ENCODE data around the gene SLC29A3. TPM values are rescaled to one million over a fixed set of nuclear protein-coding genes. Genes with fewer than 3 reads are reported as not detected.

The SLC29A3 gene
- polyA plus RNA-seq, 1 of the 3 experiments (the other 2 are of a cell fraction), result 3.8 TPM

GRCh38 chr10:71370031-71370430 lies 51.0 kb downstream of the SLC29A3 start:
- H2AFZ ChIP-seq (ENCODE audit: low read depth), result no peak overlapping the region
- no peak overlapping the region for H3K4me2 ChIP-seq
- no peak overlapping the region for H3K27ac ChIP-seq (ENCODE audit: low read depth in 2 of 2, low read length in 1 of 2)
- CTCF ChIA-PET, result interaction anchor here (0.9 to 4.3 kb wide), 5 partner anchors 15 to 526 kb away, joined by 3 to 20 read pairs (median 4); partner anchors contain the start of gene SLC29A3
- no peaks in the 10 kb centered on the region; the same call in 1 of the 2 replicates for H3K27me3 ChIP-seq (ENCODE audit: insufficient read depth)
- 83% methylated on average over 3 of the region's 3 CpGs for WGBS (ENCODE audit: low lambda C conversion rate)
- no peaks in the 10 kb centered on the region for H3K4me1 ChIP-seq (ENCODE audit: control insufficient read depth in 1 of 2, insufficient read depth in 2 of 2, low read depth in 1 of 2, low read length in 1 of 2)
- no peak for TF ChIP-seq FOXM1 (IDR thresholded peaks at IDR 0.05; ENCODE audit: low read depth)
- no peaks in the 10 kb centered on the region for H3K9me3 ChIP-seq
- POLR2A ChIA-PET, result interaction anchor here (0.6 kb wide), 1 partner anchor 38 kb away, joined by 3 read pairs; no protein-coding TSS in a partner anchor
- H3K9ac ChIP-seq, result no peak overlapping the region
- no peaks in the 10 kb centered on the region for H3K9me2 ChIP-seq
- H3K4me3 ChIP-seq (ENCODE audit: low read depth in 2 of 2, low read length in 1 of 2), result no peak overlapping the region
- no peaks in the 10 kb centered on the region for H4K20me1 ChIP-seq (ENCODE audit: insufficient read depth)
- H3K79me2 ChIP-seq (ENCODE audit: insufficient read depth), result no peaks in the 10 kb centered on the region
- no peaks in the 10 kb centered on the region for H3F3A ChIP-seq (replicated peaks; ENCODE audit: insufficient read depth)
- no peak for DNase-seq
- no peaks in the 10 kb centered on the region for H3K36me3 ChIP-seq (replicated peaks in 1 of 2; ENCODE audit: control insufficient read depth in 1 of 2, insufficient read depth in 2 of 2, low read length in 1 of 2)

GRCh38 chr10:71371750-71372166 lies 52.7 kb downstream of the SLC29A3 start:
- Histone ChIP-seq H3K9ac (no peak overlapping the region), H3K9me3 (no peaks in the 10 kb centered on the region), H3K4me3 (ENCODE audit: low read depth in 2 of 2, low read length in 1 of 2) (no peak overlapping the region), H3K4me1 (ENCODE audit: control insufficient read depth in 1 of 2, insufficient read depth in 2 of 2, low read depth in 1 of 2, low read length in 1 of 2) (peaks cover 0 to under 1% of the 10 kb centered on the region in 2 experiments; a peak in 1 of 4 replicates), H4K20me1 (ENCODE audit: insufficient read depth) (no peaks in the 10 kb centered on the region), H2AFZ (ENCODE audit: low read depth) (no peak overlapping the region), H3F3A (replicated peaks; ENCODE audit: insufficient read depth) (peaks cover 3% of the 10 kb centered on the region), H3K9me2 (no peaks in the 10 kb centered on the region), H3K27ac (ENCODE audit: low read depth in 2 of 2, low read length in 1 of 2) (no peak overlapping the region), H3K36me3 (replicated peaks in 1 of 2; ENCODE audit: control insufficient read depth in 1 of 2, insufficient read depth in 2 of 2, low read length in 1 of 2) (no peaks in the 10 kb centered on the region), H3K4me2 (no peak overlapping the region), H3K79me2 (ENCODE audit: insufficient read depth) (no peaks in the 10 kb centered on the region), H3K27me3 (ENCODE audit: insufficient read depth) (no peaks in the 10 kb centered on the region; the same call in 1 of the 2 replicates)
- 65% methylated on average over 6 of the region's 6 CpGs for WGBS (ENCODE audit: low lambda C conversion rate)
- CTCF ChIA-PET, result interaction anchor here (1.0 to 6.0 kb wide), 5 partner anchors 13 to 445 kb away, joined by 3 to 47 read pairs (median 3); no protein-coding TSS in a partner anchor
- no peak for DNase-seq
- TF ChIP-seq USF1 (IDR thresholded peaks at IDR 0.05; ENCODE audit: borderline replicate concordance, low read depth) (no peak), RCOR1 (IDR thresholded peaks at IDR 0.05; ENCODE audit: low read length) (no peak), NFIC (IDR thresholded peaks at IDR 0.05; ENCODE audit: borderline replicate concordance) (no peak), SMC3 (IDR thresholded peaks at IDR 0.05; ENCODE audit: low read depth, low read length) (no peak), SIN3A (IDR thresholded peaks at IDR 0.05; ENCODE audit: borderline replicate concordance, low read depth, low read length) (no peak), CHD2 (IDR thresholded peaks at IDR 0.05; ENCODE audit: low read length, partially characterized antibody) (no peak), YY1 (IDR thresholded peaks at IDR 0.05; ENCODE audit: low read depth) (no peak), REST (IDR thresholded peaks at IDR 0.05; ENCODE audit: low read depth, low read length) (no peak), RAD21 (IDR thresholded peaks at IDR 0.05; ENCODE audit: low read length) (no peak), MXI1 (IDR thresholded peaks at IDR 0.05; ENCODE audit: low read depth, low read length) (no peak), JUND (IDR thresholded peaks at IDR 0.05) (no peak), RFX5 (IDR thresholded peaks at IDR 0.05; ENCODE audit: low read length) (no peak), FOXM1 (IDR thresholded peaks at IDR 0.05; ENCODE audit: low read depth) (no peak), GATA2 (CRISPR knock-in tag; IDR thresholded peaks at IDR 0.05) (no peak), FOXJ3 (CRISPR knock-in tag; IDR thresholded peaks at IDR 0.05) (no peak), ELF1 (IDR thresholded peaks at IDR 0.05) (no peak), USF2 (IDR thresholded peaks at IDR 0.05; ENCODE audit: borderline replicate concordance, low read depth, low read length) (no peak)
- POLR2A ChIA-PET, result interaction anchor here (0.8 kb wide), 1 partner anchor 14 kb away, joined by 4 read pairs; no protein-coding TSS in a partner anchor

Measured in SK-N-SH (cell line).